GM23338 (cell line): Measurements from ENCODE around the gene EPHA8. TPM values are rescaled to one million over a fixed set of nuclear protein-coding genes. Genes with fewer than 3 reads are reported as not detected.

Source experiments
- ATAC-seq: fragments of 200-7000 bp; cut with Tn5 transposase; 3 replicates; pipeline ENCODE4 v1.9.1; 2020
- DNase-seq: peaks from one replicate; pipeline ENCODE4 v3.0.0-alpha.2; 2015; ENCODE audit warnings: low spot score
- H2AFZ ChIP-seq: fragments of 200-600 bp; sonication (generic); 2 replicates; pipeline ENCODE4 v1.8.0; 2016; ENCODE audit warnings: antibody characterized with exemption, mild to moderate bottlenecking, moderate library complexity
- H3F3A ChIP-seq: fragments of 200-600 bp; sonication (generic); replicated peaks from 2 replicates; pipeline ENCODE4 v1.8.0; 2017; ENCODE audit warnings: antibody characterized with exemption, mixed run types, low read depth
- H3K27ac ChIP-seq: fragments of 200-600 bp; sonication (generic); 2 replicates; pipeline ENCODE4 v1.6.1; 2016; ENCODE audit warnings: low read depth
- H3K27me3 ChIP-seq: fragments of 200-600 bp; sonication (generic); 2 replicates; pipeline ENCODE4 v1.8.0; 2016; ENCODE audit warnings: mild to moderate bottlenecking, mixed run types, moderate library complexity; ENCODE audit not compliant: insufficient read depth
- H3K36me3 ChIP-seq: fragments of 200-600 bp; sonication (generic); 2 replicates; pipeline ENCODE4 v1.8.0; 2016; ENCODE audit warnings: mild to moderate bottlenecking; ENCODE audit not compliant: insufficient read depth
- H3K4me1 ChIP-seq: fragments of 200-600 bp; sonication (generic); 2 replicates; pipeline ENCODE4 v1.8.0; 2016; ENCODE audit warnings: mild to moderate bottlenecking, moderate library complexity; ENCODE audit not compliant: insufficient read depth
- H3K4me2 ChIP-seq: fragments of 200-600 bp; sonication (generic); 2 replicates; pipeline ENCODE4 v1.7.1; 2017; ENCODE audit warnings: mixed run types
- H3K4me3 ChIP-seq: fragments of 200-600 bp; sonication (generic); 2 replicates; pipeline ENCODE4 v1.6.1; 2016; ENCODE audit warnings: mixed run types
- H3K79me2 ChIP-seq: fragments of 200-600 bp; sonication (generic); replicated peaks from 2 replicates; pipeline ENCODE4 v1.8.0; 2017; ENCODE audit warnings: mild to moderate bottlenecking; ENCODE audit not compliant: insufficient read depth
- H3K9me2 ChIP-seq: fragments of 200-600 bp; sonication (generic); 2 replicates; pipeline ENCODE4 v1.8.0; 2017; ENCODE audit not compliant: insufficient read depth
- H4K20me1 ChIP-seq: fragments of 200-600 bp; sonication (generic); replicated peaks from 2 replicates; pipeline ENCODE4 v1.8.0; 2017; ENCODE audit warnings: mild to moderate bottlenecking; ENCODE audit not compliant: insufficient read depth
- H3K27ac Mint-ChIP-seq: 2 replicates; pipeline ENCODE4 v1.8.0; 2020; ENCODE audit warnings: inconsistent platforms, mild to moderate bottlenecking, moderate library complexity, mixed read lengths
- H3K27me3 Mint-ChIP-seq: 3 replicates; pipeline ENCODE4 v1.8.0; 2022; ENCODE audit warnings: low read depth, mild to moderate bottlenecking, moderate library complexity, mixed read lengths, inconsistent platforms; ENCODE audit not compliant: insufficient read depth, poor library complexity
- H3K36me3 Mint-ChIP-seq: 3 replicates; pipeline ENCODE4 v1.8.0; 2021; ENCODE audit warnings: low read depth, mild to moderate bottlenecking, inconsistent platforms, moderate library complexity, mixed read lengths
- H3K4me1 Mint-ChIP-seq: 3 replicates; pipeline ENCODE4 v1.8.0; 2020; ENCODE audit warnings: mild to moderate bottlenecking, inconsistent platforms, mixed read lengths
- H3K4me3 Mint-ChIP-seq: 3 replicates; pipeline ENCODE4 v1.8.0; 2021; ENCODE audit warnings: moderate library complexity, mild to moderate bottlenecking, inconsistent platforms, mixed read lengths
- H3K9me3 Mint-ChIP-seq: 3 replicates; pipeline ENCODE4 v1.8.0; 2020; ENCODE audit warnings: moderate library complexity, mild to moderate bottlenecking, inconsistent platforms, mixed read lengths
- CTCF ChIP-seq, 2 experiments: fragments of 200-600 bp in 1 of 2; sonication (generic) in 1 of 2; conservative IDR thresholded peaks; 2 replicates each; pipeline versions ENCODE4 v1.5.1 to v1.6.1; 2016 to 2017; ENCODE audit warnings: antibody characterized with exemption in 2 of 2, low read depth in 2 of 2, mild to moderate bottlenecking in 2 of 2, moderate library complexity in 1 of 2
- ETS1 ChIP-seq: IDR thresholded peaks from 2 replicates; pipeline ENCODE4 v1.6.1; 2016; ENCODE audit warnings: antibody characterized with exemption
- JUNB ChIP-seq: IDR thresholded peaks from one replicate; pipeline ENCODE4 v1.6.1; 2016; ENCODE audit warnings: antibody characterized with exemption; ENCODE audit not compliant: unreplicated experiment
- NANOG ChIP-seq: IDR thresholded peaks from 2 replicates; pipeline ENCODE4 v1.6.1; 2016; ENCODE audit warnings: antibody characterized with exemption, borderline replicate concordance
- POLR2AphosphoS5 ChIP-seq: IDR thresholded peaks from 2 replicates; pipeline ENCODE4 v1.6.1; 2016; ENCODE audit warnings: antibody characterized with exemption, low read depth
- REST ChIP-seq: IDR thresholded peaks from one replicate; pipeline ENCODE4 v1.6.1; 2018; ENCODE audit warnings: antibody characterized with exemption; ENCODE audit not compliant: unreplicated experiment
- STAT1 ChIP-seq: IDR thresholded peaks from one replicate; pipeline ENCODE4 v1.6.1; 2016; ENCODE audit warnings: antibody characterized with exemption; ENCODE audit not compliant: unreplicated experiment
- ZNF114 ChIP-seq: fragments of 250-450 bp; sonication (Bioruptor Pico); IDR thresholded peaks from 2 replicates; pipeline ENCODE4 v1.5.0; 2020; ENCODE audit warnings: mild to moderate bottlenecking, moderate library complexity
- ZNF331 ChIP-seq: fragments of 250-450 bp; sonication (Bioruptor Pico); IDR thresholded peaks from 2 replicates; pipeline ENCODE4 v1.5.0; 2020; ENCODE audit warnings: low read depth, mild to moderate bottlenecking, moderate library complexity
- ZNF462 ChIP-seq: fragments of 250-450 bp; sonication (Bioruptor Pico); IDR thresholded peaks from 2 replicates; pipeline ENCODE4 v1.5.0; 2020; ENCODE audit warnings: mild to moderate bottlenecking, moderate library complexity
- polyA plus RNA-seq: library from polyadenylated mRNA; unstranded; fragments of >200 nt; fragmentation: Nextera tagmentation; extraction: Ambion mirVana; gene quantifications from 2 replicates; pipeline ENCODE4 v1.2.1, GENCODE V29; 2016
- total RNA-seq: library from RNA; depleted of rRNA; stranded (reverse); fragments of >200 nt; shearing (Covaris generic); gene quantifications from 2 replicates; pipeline ENCODE4 v1.2.3, GENCODE V29; 2014

EPHA8 gene
- total and polyA plus RNA-seq, 2 experiments from 2014 or later: 2.3 to 5.0 TPM

GRCh38 chr1:22524481-22524880, 38.8 kb upstream of the EPHA8 start (continued):
- TF ChIP-seq ZNF331 (CRISPR knock-in tag) (no peak), CTCF (conservative IDR thresholded peaks at IDR 0.05; ENCODE audit: low read depth in 2 of 2) (no peak), STAT1 (no peak)

- Mint-ChIP-seq H3K4me1 (no peaks in the 10 kb centered on the region; the same call in 2 of the 3 replicates), H3K4me3 (no peak overlapping the region), H3K27ac (no peak overlapping the region), H3K36me3 (peaks cover 7% of the 10 kb centered on the region; the same call in 1 of the 3 replicates), H3K9me3 (no peaks in the 10 kb centered on the region), H3K27me3 (peaks cover 7% of the 10 kb centered on the region)
- Histone ChIP-seq H3F3A (no peaks in the 10 kb centered on the region), H3K27me3 (no peaks in the 10 kb centered on the region), H4K20me1 (no peaks in the 10 kb centered on the region), H3K27ac (no peak overlapping the region), H3K4me3 (no peak overlapping the region), H3K36me3 (peaks cover 11% of the 10 kb centered on the region; the same call in 1 of the 2 replicates), H3K79me2 (no peaks in the 10 kb centered on the region), H3K4me2 (no peak overlapping the region), H3K4me1 (no peaks in the 10 kb centered on the region), H3K9me2 (no peaks in the 10 kb centered on the region), H2AFZ (no peak overlapping the region)
- ATAC-seq (no peak), DNase-seq (no peak)
- TF ChIP-seq POLR2AphosphoS5 (no peak), NANOG (no peak), ZNF331 (CRISPR knock-in tag) (no peak), REST (no peak), ETS1 (no peak), CTCF (conservative IDR thresholded peaks at IDR 0.05; ENCODE audit: low read depth in 2 of 2) (no peak), ZNF462 (CRISPR knock-in tag) (no peak), JUNB (no peak), ZNF114 (CRISPR knock-in tag) (no peak)
Observed at GRCh38 chr1:22525211-22525610, 38.1 kb upstream of the EPHA8 start.
